RKO (cell line): ENCODE data around the gene CHADL.
"Not testable (repeated sequence)": the region's sequence is repeated elsewhere in the genome, so short reads cannot be mapped to it uniquely, and the experiment has no call there.

Source experiments
- DNase-seq: peaks from one replicate; pipeline ENCODE4 v3.0.0-alpha.2; 2016; ENCODE audit warnings: low spot score

The CHADL gene, protein sequence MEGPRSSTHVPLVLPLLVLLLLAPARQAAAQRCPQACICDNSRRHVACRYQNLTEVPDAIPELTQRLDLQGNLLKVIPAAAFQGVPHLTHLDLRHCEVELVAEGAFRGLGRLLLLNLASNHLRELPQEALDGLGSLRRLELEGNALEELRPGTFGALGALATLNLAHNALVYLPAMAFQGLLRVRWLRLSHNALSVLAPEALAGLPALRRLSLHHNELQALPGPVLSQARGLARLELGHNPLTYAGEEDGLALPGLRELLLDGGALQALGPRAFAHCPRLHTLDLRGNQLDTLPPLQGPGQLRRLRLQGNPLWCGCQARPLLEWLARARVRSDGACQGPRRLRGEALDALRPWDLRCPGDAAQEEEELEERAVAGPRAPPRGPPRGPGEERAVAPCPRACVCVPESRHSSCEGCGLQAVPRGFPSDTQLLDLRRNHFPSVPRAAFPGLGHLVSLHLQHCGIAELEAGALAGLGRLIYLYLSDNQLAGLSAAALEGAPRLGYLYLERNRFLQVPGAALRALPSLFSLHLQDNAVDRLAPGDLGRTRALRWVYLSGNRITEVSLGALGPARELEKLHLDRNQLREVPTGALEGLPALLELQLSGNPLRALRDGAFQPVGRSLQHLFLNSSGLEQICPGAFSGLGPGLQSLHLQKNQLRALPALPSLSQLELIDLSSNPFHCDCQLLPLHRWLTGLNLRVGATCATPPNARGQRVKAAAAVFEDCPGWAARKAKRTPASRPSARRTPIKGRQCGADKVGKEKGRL

GRCh38 chr22:41240377-41241132 is at the start of gene CHADL:
TSS of gene CHADL (minus strand) at chr22:41240931. CDS start at chr22:41240881, 50 bp downstream.
- no peak for DNase-seq

- no peak for DNase-seq
Measured at GRCh38 chr22:41289671-41290070, 48.9 kb upstream of the CHADL start.

- DNase-seq = peak; percentile 92
Measured at GRCh38 chr22:41288245-41288946, 47.7 kb upstream of the CHADL start.

- DNase-seq = peak; percentile 84
Measured at GRCh38 chr22:41286639-41287091, 45.9 kb upstream of the CHADL start.

GRCh38 chr22:41285820-41286638 is 45.3 kb upstream of the CHADL start, which contains the start of gene RANGAP1:
TSS of gene RANGAP1 (minus strand) at chr22:41286187. CDS start at chr22:41281044, 5,143 bp downstream.
- peak; percentile 98 for DNase-seq

DNA sequence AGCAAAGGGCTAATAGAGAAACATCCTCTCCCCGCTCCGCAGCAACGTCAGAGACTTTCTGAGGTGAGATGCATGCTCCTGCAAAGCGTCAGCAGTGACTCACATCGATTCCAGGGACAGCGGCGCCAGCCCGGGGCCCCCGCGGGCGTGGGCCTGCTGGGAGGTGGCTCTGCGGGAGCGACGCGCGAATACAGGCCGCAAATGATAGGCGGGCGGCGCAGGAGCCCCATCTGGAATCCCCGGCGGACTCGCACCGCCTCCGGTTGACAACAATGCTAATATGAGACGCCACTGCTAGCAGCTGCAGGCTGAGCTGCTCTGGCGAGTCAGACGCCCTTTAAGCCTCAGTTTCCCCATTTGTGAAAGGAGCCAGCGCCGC is 44.7 kb upstream of the CHADL start:
- peak; percentile 95 for DNase-seq

- DNase-seq = no peak
Measured at GRCh38 chr22:41284465-41284864, 43.7 kb upstream of the CHADL start.

GRCh38 chr22:41280854-41281253 is 40.1 kb upstream of the CHADL start:
- no peak for DNase-seq

- no peak for DNase-seq
Measured at GRCh38 chr22:41280065-41280464, 39.3 kb upstream of the CHADL start.

GRCh38 chr22:41274856-41275255 is 34.1 kb upstream of the CHADL start:
- DNase-seq = no peak

GRCh38 chr22:41273128-41273527 is 32.4 kb upstream of the CHADL start:
- DNase-seq = no peak

- DNase-seq = no peak
Measured at GRCh38 chr22:41271787-41272186, 31.1 kb upstream of the CHADL start.

DNA sequence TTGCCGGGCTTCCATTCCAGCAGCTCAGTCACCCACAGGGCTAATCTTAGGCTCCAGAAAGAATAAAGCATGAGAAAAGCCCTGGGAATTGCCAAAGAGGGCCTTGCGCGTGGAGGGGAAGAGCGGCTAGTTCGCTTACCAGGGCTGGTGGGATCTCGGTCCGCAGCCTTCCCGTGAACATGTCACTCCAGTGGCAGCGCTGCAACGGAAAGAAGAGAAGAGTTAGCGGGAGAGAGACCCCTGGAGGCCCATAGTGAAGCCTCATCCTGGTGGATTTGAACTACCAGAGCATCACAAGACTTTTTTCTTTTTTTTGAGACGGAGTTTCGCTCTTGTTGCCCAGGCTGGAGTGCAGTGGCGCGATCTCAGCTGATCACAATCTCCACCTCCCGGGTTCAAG is 27.2 kb upstream of the CHADL start:
- no peak for DNase-seq

GRCh38 chr22:41264408-41264941 is 23.7 kb upstream of the CHADL start:
- no peak for DNase-seq

DNA sequence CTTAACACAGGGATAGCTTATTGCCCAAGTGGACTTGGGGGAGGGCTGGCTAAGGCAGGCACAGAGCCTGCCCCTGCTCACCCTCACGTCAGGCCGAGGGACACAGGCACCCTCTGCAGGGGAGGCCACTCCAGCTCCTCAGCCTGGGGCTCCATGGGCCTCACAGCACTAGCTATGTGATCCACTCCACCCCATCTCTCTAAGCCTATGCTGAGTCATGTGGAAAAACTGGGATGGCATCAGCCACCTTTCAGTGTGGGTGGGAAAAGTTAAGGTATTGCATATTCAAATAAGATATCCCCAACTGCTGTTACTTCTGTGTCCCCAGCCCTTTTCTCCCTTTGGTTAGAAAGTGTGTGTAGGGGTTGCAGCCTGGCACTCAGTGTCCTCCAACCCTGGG is 23.0 kb upstream of the CHADL start:
- no peak for DNase-seq

- no peak for DNase-seq
Measured at GRCh38 chr22:41262250-41262765, 21.6 kb upstream of the CHADL start.

DNA sequence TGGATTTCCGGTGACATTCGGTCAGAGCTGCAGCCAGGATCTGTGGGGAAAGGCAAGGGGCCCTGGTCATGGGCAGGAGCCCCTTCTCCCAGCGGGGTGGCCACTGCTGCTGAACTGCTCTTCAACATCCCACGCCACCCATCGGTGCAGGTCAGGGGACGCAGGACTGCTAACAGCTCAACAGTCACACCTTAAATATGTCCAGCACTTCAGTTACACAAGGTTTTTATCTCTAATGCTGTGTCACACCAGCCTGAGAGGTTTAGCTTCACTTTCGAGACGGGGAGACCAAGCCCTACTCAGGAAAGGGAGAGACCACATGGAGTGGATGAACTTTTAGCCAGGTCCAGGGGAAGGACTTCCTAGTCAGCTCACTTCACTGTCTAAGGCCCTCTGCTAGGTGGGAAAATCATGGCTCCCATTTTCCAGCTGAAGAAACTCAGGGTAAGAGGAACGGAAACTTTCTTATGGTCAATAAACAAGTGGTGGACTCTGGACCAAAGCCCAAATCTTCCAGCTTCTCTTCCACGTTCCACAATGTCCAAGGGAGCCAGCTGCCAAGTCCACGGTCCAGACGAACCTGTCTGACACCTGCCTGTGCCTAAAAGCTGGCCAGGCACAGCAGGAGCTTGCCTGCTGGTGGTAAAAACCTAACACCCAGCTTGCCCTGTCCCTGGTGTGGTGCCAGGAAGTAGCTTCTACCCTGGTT is 21.0 kb upstream of the CHADL start:
- DNase-seq = no peak

- DNase-seq = no peak
Measured at GRCh38 chr22:41260871-41261270, 20.1 kb upstream of the CHADL start.

DNA sequence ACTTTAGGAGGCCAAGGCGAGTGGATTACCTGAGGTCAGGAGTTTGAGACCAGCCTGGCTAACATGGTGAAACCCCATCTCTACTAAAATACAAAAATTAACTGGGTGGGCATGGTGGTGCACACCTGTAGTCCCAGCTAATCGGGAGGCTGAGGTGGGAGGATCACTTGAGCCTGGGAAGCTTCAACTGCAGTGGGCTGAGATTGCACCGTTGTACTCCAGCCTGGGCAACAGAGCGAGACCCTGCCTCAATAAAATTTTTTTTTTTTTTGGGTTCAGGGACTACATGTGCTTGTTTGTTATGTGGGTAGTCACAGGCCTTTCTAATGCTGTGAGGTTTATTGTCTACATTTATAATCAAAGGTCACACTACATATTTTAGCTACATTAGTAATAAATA is 19.0 kb upstream of the CHADL start:
- DNase-seq = not testable (repeated sequence)

DNA sequence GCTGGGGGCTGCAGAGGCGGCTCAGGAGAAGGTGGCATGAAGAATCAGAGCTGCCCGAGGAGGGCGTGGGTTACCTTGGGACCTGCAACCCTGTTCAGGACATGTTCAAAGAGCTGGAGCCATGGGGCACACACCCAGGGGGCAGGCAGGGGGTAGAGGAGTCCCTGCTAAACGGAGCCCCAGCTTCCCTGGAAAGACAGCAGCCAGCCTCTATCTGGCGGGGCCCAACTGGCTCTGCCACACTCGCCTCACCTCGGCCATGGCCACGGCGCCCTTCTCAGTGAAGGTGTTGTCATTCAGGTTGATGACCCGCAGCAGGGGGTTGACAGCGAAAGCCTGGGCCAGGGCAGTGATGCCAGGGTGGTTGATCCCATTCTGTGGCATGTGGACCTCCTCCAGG is 17.0 kb upstream of the CHADL start:
- no peak for DNase-seq
